GM04504 (cell line): ENCODE measurements around the gene TAS2R42.
A peak's percentile ranks its signal among the peaks of the same experiment; 100 is the strongest.

Source experiments
- DNase-seq: peaks from one replicate; pipeline ENCODE4 v3.0.0-alpha.2; 2012; ENCODE audit warnings: low read depth

TAS2R42 gene

DNA sequence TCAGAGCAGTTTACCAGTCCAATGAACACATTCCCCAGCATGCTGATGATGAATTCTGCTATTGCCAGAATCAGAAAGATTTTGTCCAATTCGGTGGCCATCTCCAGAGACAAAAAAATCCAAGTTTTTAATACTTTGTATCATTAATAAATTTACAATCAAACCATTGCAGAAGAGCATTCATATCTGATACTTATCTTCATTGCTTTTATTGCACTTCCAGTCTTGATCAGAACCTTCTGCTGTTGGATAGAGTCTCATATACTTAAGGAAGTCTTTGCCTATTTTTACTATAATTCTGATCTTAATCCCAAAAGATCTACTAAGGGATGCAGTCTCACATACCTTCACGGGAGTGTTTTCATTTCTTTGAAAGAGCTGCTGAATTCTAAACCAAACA lies at the start of gene TAS2R42:
TSS of gene TAS2R42 (minus strand) at position 101 of the 400 bp plus-strand sequence. CDS start at position 101, 0 bp downstream.
- DNase-seq, result no peak

DNA sequence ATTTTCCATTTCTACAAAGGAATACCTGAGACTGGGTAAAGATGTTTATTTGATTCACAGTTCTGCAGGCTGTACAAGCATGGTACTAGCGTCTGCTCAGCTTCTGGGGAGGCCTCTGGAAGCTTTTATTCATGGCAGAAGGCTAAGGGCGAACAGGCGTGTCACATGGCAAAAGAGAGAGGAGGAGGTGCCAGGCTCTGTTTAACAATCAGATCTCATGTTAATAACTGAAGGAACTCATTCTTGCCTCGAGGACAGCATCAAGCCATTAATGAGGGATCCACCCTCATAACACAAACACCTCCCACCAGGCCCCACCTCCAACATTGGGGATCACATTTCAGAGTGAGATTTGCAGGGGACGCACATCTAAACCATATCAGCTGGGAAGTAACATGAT lies 46.8 kb upstream of the TAS2R42 start:
- DNase-seq, result no peak

- DNase-seq, result peak; percentile 13
Measured at GRCh38 chr12:11228296-11228879, 41.7 kb upstream of the TAS2R42 start.

DNA sequence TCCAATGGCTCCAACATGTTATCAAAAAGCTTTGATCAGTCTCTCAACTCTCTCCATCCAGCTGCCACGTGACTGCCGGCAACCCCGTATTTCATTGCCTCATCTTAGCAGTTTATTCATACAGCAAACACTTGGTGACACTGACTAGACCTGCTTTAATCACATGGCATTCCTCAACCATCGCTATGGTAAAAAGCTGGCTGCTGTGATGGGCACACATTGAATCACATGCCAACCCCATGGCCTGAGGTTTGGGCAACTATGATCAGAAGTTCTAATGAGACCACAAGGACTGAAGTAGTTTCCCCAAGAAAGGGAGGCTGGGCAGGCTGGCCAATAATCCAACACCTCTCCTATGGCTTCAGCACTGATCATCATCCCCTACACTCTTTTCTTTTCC lies 40.6 kb upstream of the TAS2R42 start:
- DNase-seq, result no peak

- no peak for DNase-seq
Measured at GRCh38 chr12:11209113-11209512, 22.4 kb upstream of the TAS2R42 start.

GRCh38 chr12:11204173-11204572 lies 17.4 kb upstream of the TAS2R42 start:
- no peak for DNase-seq

DNA sequence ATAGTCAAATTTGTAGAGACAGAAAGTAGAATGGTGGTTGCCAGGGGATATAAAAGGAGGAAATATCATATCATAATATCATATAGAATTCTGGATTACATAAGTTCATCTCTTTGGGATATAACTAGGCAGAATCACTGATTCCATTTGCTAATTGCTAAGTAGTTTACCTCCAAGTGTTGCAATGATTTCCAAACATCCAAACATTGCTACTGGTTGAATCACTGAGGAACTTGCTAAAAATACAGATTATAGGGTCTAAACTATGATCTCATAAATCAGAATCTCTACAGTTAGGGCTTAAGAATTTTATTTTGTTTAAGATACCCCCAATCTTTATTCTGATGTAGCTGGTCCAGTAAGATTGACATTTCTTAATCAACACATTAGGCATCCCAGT lies 16.1 kb upstream of the TAS2R42 start:
- DNase-seq, result no peak

- DNase-seq, result no peak
Measured at GRCh38 chr12:11183011-11183410, 3.7 kb downstream of the TAS2R42 start.

GRCh38 chr12:11182529-11182928 lies 4.2 kb downstream of the TAS2R42 start:
- DNase-seq, result no peak

DNA sequence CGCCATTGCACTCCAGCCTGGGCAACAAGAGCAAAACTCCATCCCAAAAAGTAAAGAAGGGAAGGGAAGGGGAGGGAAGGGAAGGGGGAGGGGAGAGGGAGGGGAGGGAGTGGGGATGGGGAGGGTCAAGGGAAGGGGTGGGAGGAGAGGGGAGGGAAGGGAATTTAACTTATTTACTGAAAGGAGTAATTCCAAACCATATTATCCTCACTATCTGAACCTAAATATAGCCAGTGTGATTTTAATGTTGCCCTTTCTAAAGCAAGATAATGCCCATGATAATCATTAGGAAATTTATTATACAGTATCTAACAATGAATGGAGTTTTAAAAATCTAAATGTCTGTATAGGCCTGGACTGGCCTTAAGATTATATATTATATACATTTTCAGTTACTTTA lies 8.5 kb downstream of the TAS2R42 start:
- no peak for DNase-seq

GRCh38 chr12:11174022-11174421 lies 12.7 kb downstream of the TAS2R42 start:
- DNase-seq, result no peak

DNA sequence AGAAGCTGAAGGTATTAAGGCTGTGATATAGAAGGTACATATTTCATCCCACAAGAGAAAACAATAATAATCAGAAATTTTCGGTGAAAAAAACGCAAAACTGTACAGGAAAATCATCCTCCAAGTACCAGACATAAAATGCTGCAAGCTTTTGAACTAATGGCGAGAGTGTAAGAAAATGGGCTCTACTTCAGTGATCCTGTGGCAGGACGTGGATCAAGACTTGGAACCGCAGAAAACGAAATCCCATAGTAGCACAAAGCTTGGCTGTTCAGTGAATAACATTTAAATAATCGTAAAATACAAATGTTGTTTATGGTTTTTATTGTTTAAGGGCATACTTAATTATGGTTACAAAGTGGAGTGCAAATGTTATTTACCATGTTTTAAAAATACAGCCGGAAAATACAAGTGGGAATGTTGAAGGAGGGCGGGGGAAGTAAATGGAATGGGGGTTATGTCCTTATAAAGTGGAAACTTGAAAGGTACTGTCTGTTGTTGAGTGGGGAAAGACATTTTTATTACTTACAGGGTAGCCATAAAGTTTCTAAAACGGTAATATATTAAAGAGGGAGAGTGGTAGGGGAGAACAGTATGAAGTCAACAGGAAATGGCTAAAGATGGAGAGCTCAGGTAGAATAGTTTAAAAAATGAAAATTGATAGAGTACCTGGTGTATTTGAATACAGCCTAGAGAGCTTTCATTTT lies 14.6 kb downstream of the TAS2R42 start:
- DNase-seq, result peak; percentile 6

DNA sequence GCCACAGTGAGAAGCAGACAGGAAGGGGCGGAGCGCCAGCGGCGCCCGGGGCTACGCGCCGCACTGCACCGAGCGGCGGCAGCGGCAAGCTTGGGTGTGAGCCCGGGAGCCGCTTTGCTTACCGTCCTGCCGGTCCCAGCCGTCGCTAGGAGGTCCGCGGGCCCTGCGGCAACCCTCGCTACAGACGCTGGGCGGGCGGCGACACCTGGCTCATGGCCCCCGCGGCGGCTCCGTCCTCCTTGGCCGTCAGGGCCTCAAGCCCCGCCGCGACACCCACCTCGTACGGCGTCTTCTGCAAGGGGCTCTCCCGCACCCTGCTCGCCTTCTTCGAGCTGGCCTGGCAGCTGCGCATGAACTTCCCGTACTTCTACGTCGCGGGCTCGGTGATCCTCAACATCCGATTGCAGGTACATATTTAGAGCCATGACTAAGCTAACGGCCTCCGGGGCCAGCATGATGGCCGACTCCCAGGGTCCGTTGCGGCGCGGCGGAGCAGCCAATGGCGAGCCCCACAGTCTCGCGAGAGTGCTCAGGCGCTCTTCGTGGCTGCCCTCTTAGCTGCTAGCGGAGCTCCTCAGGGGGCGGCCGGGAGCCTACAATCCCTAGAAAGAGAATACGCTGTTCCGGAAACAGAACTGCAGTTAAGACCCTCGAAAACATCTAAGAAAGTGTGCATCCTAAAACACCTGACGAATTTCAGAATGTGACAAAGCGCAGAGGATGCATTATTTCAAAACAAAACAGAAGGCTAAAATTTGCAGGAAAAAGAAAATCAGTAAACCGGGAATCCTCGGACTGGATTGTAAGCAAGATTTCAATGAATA lies 15.4 kb downstream of the TAS2R42 start, which contains the start of gene SMIM10L1:
TSS of gene SMIM10L1 (plus strand) at position 50 of the 824 bp plus-strand sequence. CDS start at position 213, 163 bp downstream.
- peak; percentile 89 for DNase-seq

GRCh38 chr12:11170810-11171144 lies 16.0 kb downstream of the TAS2R42 start:
- DNase-seq, result no peak

GRCh38 chr12:11166300-11166699 lies 20.4 kb downstream of the TAS2R42 start:
- DNase-seq, result no peak

- DNase-seq, result no peak
Measured at GRCh38 chr12:11164384-11164783, 22.4 kb downstream of the TAS2R42 start.

DNA sequence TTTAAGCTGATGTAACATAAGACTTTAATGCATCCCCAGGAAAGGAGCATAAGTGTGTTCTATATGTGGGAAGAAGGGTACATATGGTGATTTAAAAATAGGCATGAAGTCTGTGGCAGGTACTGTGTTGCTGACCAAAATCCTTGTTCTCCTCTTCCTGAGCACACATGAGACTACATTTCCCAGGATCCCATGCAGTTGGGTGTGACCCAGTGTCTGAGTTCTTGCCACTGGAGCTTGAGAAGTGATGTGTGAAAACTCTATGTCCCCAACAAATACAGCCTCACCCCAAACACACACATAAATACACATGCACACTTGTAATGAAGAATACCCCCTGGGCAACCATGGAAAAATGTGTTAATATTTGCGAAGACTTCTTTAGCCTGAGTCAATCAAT lies 24.2 kb downstream of the TAS2R42 start:
- no peak for DNase-seq

DNA sequence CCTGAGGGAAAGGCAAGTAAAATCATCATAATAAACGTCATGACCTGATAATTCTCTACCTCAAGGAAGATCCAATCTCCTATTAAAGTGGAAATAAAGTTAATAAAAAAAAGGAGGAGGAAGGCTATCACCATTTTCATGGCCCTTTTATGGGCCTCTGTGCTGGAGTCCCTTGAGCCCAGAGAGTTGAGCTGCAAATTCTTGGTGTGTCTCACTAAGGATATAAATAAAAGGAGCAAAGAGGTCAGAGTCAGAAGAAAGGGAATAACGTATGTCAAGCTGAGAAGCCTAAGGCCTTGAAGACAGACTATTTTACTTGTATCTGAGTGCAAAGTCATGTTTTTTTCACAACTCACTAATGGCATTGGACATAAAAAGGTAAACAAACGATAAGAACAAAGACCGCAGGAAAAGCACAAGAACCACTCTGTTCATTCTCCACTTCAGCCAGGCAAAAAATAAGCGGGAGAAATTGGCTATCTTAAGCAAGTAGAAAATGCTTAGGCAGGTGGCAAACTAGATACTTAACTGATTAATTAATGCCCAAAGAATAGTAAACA lies 27.8 kb downstream of the TAS2R42 start:
- no peak for DNase-seq

DNA sequence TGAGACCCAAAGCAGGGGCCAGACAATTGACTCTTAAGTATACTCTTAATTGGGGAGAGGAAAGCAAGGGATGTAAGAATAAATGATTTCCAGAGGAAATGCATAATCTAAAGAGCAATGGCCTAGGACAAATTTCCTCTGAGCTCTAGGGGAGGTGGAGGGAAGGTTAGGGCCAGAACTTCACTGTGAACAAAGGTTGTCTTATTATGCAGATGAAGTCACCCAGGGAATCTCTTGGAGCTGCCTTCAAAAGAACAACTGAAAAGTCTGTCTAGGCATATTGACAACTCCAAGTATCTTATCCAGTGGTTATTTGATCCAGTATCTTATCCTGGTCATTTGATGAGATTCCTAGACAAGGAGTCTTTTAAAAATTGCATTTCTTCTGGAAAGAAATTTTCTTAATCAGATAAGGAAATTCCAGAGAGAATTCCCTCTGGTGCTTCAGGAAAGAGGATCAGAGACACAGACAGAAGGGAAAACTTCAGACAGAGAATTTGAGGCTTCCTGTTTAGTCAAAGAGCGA lies 32.3 kb downstream of the TAS2R42 start:
- DNase-seq, result no peak

DNA sequence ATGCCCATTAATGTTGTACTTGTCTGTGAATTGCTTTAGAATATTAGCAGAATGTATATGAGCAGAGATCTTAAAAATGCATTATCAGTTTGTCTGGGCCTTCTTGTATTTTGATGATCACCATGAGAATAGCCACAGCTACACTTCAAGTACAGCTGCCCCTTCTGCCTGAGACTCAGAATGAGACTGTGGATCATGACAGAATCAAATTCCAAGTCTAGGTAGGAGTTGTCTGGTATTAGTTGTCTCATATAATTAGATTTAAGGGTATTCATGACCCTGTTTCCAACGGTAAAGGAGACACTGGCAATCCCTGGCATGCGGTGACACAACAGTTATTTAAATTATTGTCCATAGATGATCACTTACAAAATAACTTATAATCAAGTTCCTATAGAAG lies 34.0 kb downstream of the TAS2R42 start:
- DNase-seq, result no peak

DNA sequence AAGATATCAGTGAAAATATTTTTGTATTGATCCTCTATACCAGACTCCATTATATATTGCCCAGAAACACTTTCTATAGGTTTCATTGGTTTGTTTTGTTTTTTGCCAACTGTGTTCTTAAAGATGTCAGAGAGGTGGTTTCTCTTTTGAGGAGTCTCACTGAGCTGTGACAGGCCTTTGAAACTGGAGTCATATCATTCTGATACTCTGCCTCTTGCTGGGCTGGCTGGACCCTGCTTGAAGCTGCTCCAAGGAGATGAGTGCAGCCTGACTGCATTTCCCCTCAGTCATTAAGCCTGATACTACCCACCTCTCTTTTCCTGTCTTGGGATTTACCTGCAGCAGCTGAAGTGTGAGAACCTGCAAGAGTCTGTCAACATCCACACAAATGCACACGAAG lies 35.9 kb downstream of the TAS2R42 start:
- DNase-seq, result no peak

DNA sequence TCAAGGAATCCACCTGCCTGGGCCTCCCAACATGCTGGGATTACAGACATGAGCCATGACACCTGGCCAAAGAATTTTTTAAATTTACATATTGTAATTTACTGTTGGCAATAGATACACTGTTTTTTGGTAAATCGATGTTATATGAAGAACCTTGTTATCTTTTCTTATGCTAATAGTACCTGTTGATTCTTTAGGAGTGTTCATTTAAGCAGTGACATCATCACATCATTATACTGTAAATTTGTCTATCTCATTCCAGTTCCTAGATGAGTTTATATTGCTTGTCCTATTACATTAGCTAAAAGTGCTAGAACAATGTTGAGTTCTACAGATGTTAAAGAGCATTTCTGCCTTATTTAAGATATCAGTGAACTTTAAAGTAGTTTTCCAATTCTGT lies 39.3 kb downstream of the TAS2R42 start:
- no peak for DNase-seq

DNA sequence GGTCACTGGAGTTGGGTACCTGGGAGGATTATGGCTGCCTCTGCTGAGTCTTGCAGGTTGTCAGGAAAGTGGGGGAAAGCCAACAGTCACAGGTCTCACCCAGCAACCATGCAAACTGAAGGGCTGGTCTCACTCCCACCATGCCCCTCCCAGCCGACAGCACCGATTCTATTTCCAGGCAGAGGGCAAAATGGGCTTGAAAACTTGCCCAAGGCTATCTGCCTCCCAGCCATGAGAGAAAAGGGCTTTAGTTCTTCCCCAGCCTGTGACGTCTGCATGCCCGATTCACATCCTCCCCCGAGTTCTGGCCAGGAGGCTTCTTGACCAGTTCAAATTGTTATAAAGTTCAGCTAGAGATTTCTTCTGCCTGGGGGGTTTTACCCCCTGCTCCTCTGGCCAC lies 42.4 kb downstream of the TAS2R42 start:
- DNase-seq, result no peak
